Uterus (tissue), 2 donors: ENCODE measurements around the gene PMPCA.

Experiments used
- CTCF ChIP-seq, 4 experiments: fragments of 200-600 bp in 2 of 4; fragments of 450-650 bp in 2 of 4; sonication (generic) in 2 of 4; IDR thresholded peaks; one replicate each; pipeline ENCODE4 v1.5.1; 2016 to 2019; ENCODE audit warnings: antibody characterized with exemption in 4 of 4, mild to moderate bottlenecking in 2 of 4, moderate library complexity in 1 of 4
- POLR2A ChIP-seq, 2 donors: fragments of 450-650 bp; IDR thresholded peaks; one replicate each; pipeline ENCODE4 v1.6.1; 2016; ENCODE audit warnings: antibody characterized with exemption in 2 of 2, mild to moderate bottlenecking in 1 of 2, moderate library complexity in 1 of 2

DNA sequence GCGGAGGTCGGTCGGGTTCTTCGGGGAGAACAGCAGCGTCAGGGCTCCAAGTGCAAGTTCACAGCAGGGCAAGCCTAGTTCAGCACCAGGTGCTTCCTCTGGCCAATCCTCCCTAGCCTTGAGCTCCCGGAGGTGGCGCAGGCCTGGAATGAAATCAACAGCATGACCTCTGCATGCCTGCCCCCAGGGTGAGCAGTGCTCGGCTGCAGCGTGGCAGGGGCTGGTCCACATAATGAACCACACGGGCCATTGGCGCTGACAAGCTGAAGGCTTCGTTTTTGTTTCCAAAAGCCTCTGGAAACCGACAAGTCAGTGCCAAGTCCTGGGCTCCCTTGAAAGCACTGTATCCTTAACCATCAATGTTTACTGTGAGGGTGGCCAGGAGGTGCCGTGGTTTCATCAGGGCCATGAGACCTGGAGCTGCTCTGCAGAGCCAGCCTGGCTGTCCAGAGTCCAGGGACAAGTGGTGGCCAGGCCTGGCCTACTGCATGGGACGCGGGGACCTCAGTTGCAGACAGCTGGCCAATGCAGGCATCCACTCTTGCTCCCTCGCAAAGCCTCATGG, 31.3 kb downstream of the PMPCA start:
- TF ChIP-seq CTCF (IDR thresholded peaks at IDR 0.05) (no peak), POLR2A (IDR thresholded peaks at IDR 0.05) (no peak)
